GM21390 (cell line): ENCODE measurements around the gene HECW1.

ENCODE experiments used
- ATAC-seq: cut with Tn5 transposase; IDR thresholded peaks from one replicate; pipeline ENCODE4 v1.9.1; 2021; ENCODE audit not compliant: unreplicated experiment

The HECW1 gene

GRCh38 chr7:43487731-43488073, 375.3 kb downstream of the HECW1 start:
- ATAC-seq, result no peak

GRCh38 chr7:43489257-43489656, 376.8 kb downstream of the HECW1 start:
- no peak for ATAC-seq

GRCh38 chr7:43490016-43490415, 377.6 kb downstream of the HECW1 start:
- ATAC-seq, result no peak

GRCh38 chr7:43491123-43491522, 378.7 kb downstream of the HECW1 start:
- ATAC-seq, result no peak

DNA sequence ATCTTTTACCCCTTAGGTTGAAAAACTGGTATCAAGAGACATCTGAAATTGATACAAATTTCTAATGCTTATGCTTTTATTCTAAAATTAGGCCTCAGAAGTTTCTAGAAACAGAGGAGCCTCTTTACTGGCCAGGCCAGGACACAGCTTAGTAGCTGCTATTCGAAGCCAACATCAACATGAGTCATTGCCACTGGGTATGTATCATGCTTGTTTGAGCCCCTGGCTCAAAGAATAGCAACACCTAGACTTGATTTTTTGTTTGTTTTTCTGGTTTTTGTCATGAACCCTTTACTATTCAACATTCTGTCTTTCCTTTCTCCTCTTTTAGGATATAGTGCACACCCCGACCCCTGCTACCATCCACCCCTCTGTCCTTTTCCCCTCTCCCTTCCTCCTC, 379.5 kb downstream of the HECW1 start:
- ATAC-seq, result no peak

- no peak for ATAC-seq
Measured at GRCh38 chr7:43492896-43493295, 380.4 kb downstream of the HECW1 start.

DNA sequence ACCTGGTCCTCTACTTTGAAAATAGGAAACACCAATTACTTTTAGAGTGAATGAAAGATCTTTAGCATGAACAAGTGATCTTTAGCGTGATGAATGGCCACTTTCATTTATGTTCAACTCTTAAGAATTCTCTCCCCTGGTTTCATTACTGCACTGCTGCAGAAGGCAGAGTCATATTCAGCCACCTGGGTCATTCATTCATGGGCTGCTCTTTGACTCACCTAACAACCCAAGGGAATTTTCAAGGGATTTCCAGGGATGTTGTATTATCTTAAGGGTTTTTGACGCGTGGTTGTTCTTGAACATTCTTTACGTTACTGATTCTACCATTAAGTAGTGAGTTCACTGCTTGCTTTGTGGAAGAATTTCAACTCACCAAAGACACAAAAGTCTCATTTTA, 383.1 kb downstream of the HECW1 start:
- ATAC-seq, result no peak

DNA sequence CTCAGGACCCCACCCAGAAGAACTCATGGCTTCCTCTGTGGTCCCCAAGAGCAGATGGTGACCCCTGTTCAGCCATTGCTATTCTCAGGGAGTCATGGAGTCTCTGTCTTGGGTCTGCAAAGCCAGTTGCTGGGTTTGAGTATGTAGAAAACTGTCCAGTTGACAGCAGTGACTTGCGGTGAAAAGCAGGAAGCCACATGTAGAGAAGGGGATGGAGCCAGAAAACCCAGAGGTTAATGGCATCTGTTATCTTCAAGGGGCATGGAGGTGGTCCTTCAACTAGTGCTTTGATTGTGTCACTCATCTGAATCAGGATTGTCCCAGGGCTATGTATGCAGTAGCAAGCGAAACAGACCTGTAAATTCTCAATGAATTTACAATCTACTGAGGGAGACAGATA, 384.1 kb downstream of the HECW1 start:
- ATAC-seq, result no peak

GRCh38 chr7:43501870-43502269, 389.4 kb downstream of the HECW1 start:
- ATAC-seq, result no peak

- ATAC-seq, result no peak
Measured at GRCh38 chr7:43502941-43503340, 390.5 kb downstream of the HECW1 start.

DNA sequence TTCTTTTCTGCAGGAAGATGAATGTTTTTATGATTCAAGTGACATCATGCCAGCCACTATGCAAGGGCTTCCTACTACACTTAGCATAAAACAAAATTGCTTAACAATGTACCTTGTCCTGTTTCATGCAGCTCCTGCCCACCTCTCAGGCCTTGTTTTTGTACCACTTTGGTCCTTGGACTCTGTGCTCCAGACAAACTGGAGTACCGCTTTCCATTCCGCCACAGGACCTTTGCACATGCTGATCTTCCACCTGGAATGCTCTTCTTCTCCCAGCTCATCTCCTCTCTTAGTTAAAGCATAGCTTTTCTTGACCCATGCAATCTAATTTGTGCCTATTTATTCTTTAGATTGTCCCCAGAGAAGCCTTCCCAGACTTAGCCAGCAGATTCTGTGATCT, 393.0 kb downstream of the HECW1 start:
- no peak for ATAC-seq

DNA sequence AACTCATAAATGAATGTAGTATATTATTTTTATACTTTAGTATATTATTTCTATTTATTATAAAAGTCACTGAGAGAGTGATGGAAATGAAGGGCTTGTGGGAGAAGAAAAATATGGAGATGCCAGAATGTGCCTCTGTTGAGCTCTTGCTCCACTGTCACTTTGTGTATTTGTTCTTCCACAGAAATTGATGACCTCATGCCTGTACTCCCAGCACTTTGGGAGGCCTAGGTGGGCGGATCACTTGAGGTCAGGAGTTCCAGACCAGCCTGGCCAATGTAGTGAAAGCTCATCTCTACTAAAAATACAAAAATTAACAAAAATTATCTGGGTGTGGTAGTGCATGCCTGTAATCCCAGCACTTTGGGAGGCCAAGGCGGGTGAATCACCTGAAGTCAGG, 394.0 kb downstream of the HECW1 start:
- no peak for ATAC-seq

- ATAC-seq, result no peak
Measured at GRCh38 chr7:43508461-43508860, 396.0 kb downstream of the HECW1 start.

DNA sequence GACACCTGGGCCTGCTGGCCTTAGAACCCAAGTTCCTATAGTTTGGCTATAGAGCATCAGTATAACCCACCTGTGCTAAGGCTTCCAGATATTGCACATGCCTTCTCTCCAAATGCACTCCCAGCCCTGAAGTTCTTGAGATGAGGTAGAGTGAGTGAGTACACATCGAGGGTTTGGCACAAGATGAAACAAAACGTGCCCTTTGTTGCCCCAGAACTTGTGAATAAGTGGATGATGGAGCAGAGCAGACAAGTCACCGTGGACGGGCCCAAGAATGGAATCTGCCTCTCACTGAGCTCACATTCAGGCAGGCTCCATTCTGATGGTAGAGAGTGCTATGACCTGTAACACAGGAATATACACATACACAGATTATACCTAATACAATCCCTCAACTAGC, 397.5 kb downstream of the HECW1 start:
- ATAC-seq, result no peak

GRCh38 chr7:43511029-43511428, 398.6 kb downstream of the HECW1 start:
- ATAC-seq, result no peak

DNA sequence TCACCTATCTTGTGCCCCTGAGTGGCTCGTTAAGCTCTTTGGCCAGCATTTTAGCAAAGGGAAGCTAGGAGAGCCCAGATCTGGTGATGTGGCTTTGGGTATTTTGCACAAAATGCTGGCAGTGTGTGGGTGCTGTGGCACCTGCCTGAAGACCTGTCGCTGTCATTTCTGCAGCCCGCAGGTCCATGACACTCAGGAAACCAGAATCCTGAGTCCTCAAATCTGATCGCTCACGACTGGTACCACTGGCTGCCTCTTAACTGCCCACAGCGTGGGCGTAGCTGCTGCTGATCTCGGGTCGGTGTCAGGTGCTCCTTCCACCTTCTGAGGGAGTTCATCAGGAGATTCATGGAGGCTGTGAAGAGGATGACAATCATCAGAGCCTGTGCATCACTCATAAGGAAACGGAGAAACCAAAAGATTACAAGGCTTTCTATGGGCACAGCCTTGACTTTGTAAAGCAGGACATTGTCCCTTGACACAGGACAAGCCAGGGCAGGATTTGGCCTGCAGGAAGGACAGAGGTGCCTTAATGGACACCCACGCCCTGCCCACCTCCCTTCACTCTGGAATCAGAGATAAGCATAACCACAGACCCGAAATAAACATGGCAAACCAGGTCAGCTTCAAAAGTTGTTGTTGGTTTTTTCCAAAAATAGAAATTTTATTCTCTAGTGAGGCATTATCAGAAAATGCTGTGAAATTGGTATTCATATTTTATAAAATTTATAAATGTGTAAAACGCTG, 399.5 kb downstream of the HECW1 start:
- ATAC-seq, result no peak

- no peak for ATAC-seq
Measured at GRCh38 chr7:43513251-43513650, 400.8 kb downstream of the HECW1 start.

DNA sequence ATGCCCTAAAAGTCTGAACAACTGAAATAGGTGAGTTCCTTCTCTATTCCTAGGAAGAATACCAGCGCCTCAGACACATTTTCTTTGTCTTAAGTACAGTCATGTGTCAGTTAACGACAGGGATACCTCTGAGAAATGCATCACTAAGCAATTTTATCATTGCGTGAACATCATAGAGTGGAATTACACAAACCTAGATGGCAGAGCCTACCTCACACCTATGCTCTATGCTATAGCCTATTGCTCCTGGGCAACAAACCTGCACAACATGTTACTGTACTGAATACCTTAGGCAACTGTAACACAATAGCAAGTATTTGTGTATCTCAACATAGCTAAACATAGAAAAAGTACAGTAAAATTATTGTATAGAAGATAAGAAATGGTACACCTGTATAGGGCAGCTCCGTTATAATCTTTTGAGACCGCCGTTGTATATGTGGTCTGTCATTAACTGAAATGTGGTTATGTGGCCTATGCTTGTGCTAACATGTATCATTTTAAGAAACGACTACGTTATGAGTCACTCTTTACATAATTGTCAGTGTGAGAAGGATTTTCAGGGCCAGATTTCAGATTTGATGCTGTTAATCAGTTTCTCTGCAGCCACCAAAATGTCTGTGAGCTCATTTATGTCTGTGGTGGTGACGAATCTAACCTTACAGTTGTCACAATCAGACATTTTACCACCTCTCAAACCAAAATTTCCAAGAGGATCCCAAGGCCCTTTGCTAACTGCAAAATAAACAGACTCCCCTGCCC, 404.3 kb downstream of the HECW1 start:
- no peak for ATAC-seq

- ATAC-seq, result no peak
Measured at GRCh38 chr7:43517464-43517863, 405.0 kb downstream of the HECW1 start.

- ATAC-seq, result no peak
Measured at GRCh38 chr7:43520201-43520600, 407.8 kb downstream of the HECW1 start.

DNA sequence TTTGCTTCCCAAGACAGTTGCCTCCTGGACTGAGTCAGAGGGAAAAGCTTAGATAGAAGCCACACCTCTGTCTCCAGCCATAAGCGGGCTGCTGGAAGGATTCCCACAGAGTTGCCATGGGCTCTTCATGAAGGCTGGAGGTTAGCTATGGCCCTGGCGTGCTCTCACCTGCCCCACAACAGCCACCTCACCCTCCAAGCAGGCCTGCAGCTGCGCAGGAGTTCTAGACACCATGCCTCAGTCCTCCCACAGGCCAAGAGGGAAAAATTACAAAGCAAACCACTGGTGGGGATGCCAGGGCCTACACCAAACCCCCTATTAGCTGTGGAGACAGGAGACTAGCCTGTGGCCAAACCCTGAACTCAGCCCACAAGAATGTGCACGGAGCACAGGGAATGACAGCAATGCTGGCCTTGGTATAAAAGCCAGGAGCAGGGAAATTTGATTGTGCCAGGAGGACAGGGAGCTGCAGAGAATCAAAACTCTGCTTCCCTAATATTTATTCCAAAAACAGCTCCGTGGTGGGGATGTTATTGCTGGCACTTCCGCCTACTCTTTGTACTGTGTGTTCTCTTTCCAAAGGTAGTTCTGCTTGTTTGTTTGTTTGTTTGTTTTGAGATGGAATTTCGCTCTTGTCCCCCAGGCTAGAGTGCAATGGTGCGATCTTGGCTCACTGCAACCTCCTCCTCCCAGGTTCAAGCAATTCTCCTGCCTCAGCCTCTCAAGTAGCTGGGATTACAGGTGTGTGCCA, 410.1 kb downstream of the HECW1 start:
- no peak for ATAC-seq
